HepG2 (cell line): Measurements from ENCODE around the gene TRIM9. TPM values are rescaled to one million over a fixed set of nuclear protein-coding genes. Genes with fewer than 3 reads are reported as not detected.

Source experiments
- AGO1 ChIP-seq: fragments of 200-400 bp; formaldehyde crosslinking; IDR thresholded peaks from 2 replicates; pipeline ENCODE4 v1.6.1; 2017; ENCODE audit warnings: mild to moderate bottlenecking, low read depth, low read length, moderate library complexity; ENCODE audit not compliant: poor library complexity, severe bottlenecking
- ARID4A ChIP-seq: sonication (generic); formaldehyde crosslinking; IDR thresholded peaks from 2 replicates; pipeline ENCODE4 v1.5.0; 2020; ENCODE audit warnings: mild to moderate bottlenecking, missing genetic modification reagents, borderline replicate concordance
- CHCHD3 ChIP-seq: sonication (generic); formaldehyde crosslinking; IDR thresholded peaks from 2 replicates; pipeline ENCODE4 v1.8.0; 2022; ENCODE audit warnings: mild to moderate bottlenecking, missing genetic modification reagents, moderate library complexity
- GZF1 ChIP-seq: sonication (generic); formaldehyde crosslinking; IDR thresholded peaks from 2 replicates; pipeline ENCODE4 v1.5.1; 2020; ENCODE audit warnings: mild to moderate bottlenecking, missing genetic modification reagents
- HBP1 ChIP-seq: IDR thresholded peaks from 2 replicates; pipeline ENCODE4 v1.6.1; 2016; ENCODE audit warnings: low read depth, control low read depth
- HCFC1 ChIP-seq: fragments of 150-350 bp; IDR thresholded peaks from 2 replicates; pipeline ENCODE4 v1.6.1; 2014; ENCODE audit warnings: low read depth, low read length
- HMG20B ChIP-seq: conservative IDR thresholded peaks from 2 replicates; pipeline ENCODE4 v1.6.1; 2016; ENCODE audit warnings: missing genetic modification reagents, missing compliant biosample characterization
- HOXA5 ChIP-seq: sonication (generic); formaldehyde crosslinking; IDR thresholded peaks from 2 replicates; pipeline ENCODE4 v1.4.0; 2020; ENCODE audit warnings: missing genetic modification reagents
- MIER3 ChIP-seq: IDR thresholded peaks from 2 replicates; pipeline ENCODE4 v1.6.1; 2016; ENCODE audit warnings: missing compliant biosample characterization, borderline replicate concordance
- MXI1 ChIP-seq: IDR thresholded peaks from 3 replicates; pipeline ENCODE4 v1.6.1; 2012; ENCODE audit warnings: low read depth, low read length, inconsistent platforms, borderline replicate concordance
- NAIF1 ChIP-seq: sonication (generic); formaldehyde crosslinking; IDR thresholded peaks from 2 replicates; pipeline ENCODE4 v1.5.0; 2020; ENCODE audit warnings: mild to moderate bottlenecking, missing genetic modification reagents, borderline replicate concordance
- PAX8 ChIP-seq: sonication (generic); formaldehyde crosslinking; IDR thresholded peaks from 2 replicates; pipeline ENCODE4 v1.8.0; 2022; ENCODE audit warnings: mild to moderate bottlenecking, missing genetic modification reagents, borderline replicate concordance
- PHB2 ChIP-seq: fragments of 450-650 bp; IDR thresholded peaks from 2 replicates; pipeline ENCODE4 v1.6.1; 2018; ENCODE audit not compliant: partially characterized antibody
- PHF8 ChIP-seq: sonication (generic); formaldehyde crosslinking; IDR thresholded peaks from 2 replicates; pipeline ENCODE4 v1.5.0; 2020; ENCODE audit warnings: missing genetic modification reagents
- POGK ChIP-seq: sonication (generic); formaldehyde crosslinking; conservative IDR thresholded peaks from 2 replicates; pipeline ENCODE4 v1.8.0; 2022; ENCODE audit warnings: mild to moderate bottlenecking, moderate library complexity, missing genetic modification reagents
- ZBTB38 ChIP-seq: sonication (generic); formaldehyde crosslinking; IDR thresholded peaks from 2 replicates; pipeline ENCODE4 v1.5.1; 2020; ENCODE audit warnings: mild to moderate bottlenecking, missing genetic modification reagents
- ZFP1 ChIP-seq: IDR thresholded peaks from 2 replicates; pipeline ENCODE4 v1.6.1; 2016
- ZNF510 ChIP-seq: sonication (generic); formaldehyde crosslinking; IDR thresholded peaks from 2 replicates; pipeline ENCODE4 v1.4.0; 2020; ENCODE audit warnings: low read depth, mild to moderate bottlenecking, missing genetic modification reagents
- ZNF580 ChIP-seq: IDR thresholded peaks from 2 replicates; pipeline ENCODE4 v1.6.1; 2016; ENCODE audit warnings: low read depth, borderline replicate concordance
- ZNF800 ChIP-seq: sonication (generic); formaldehyde crosslinking; IDR thresholded peaks from 2 replicates; pipeline ENCODE4 v1.4.0; 2020; ENCODE audit warnings: missing genetic modification reagents
- polyA plus RNA-seq, 8 experiments: library from polyadenylated mRNA; depleted of rRNA in 3 of 8; stranded (reverse) in 7 of 8; unstranded in 1 of 8; fragments of >200 nt; fragmentation: Illumina TruSeq in 4 of 8; extraction: Trizol in 4 of 8; gene quantifications; 2 replicates each; pipeline versions ENCODE4 v1.2.1 to v1.2.3, GENCODE V29; 2011 to 2016; ENCODE audit warnings: low read depth in 4 of 8, missing spikeins in 1 of 8, mixed read lengths in 1 of 8; ENCODE audit not compliant: insufficient read depth in 1 of 8
- total RNA-seq, 5 experiments: library from RNA; depleted of rRNA; stranded (reverse); fragments of >200 nt; fragmentation: Illumina TruSeq; extraction: Trizol; gene quantifications; 2 replicates each; pipeline ENCODE4 v1.2.3, GENCODE V29; 2016; ENCODE audit warnings: low read depth in 1 of 5

Gene TRIM9
- total and polyA plus RNA-seq, 2 of the 13 experiments (the other 11 are each of a cell fraction or from before 2014, with no cell fraction given) = 0.04 to 0.07 TPM

GRCh38 chr14:50943943-50944646, 150.8 kb downstream of the TRIM9 start, which contains the start of gene PYGL (continued):
- peak; percentile 75; the same call in 1 of the 3 replicates for TF ChIP-seq MXI1
- TF ChIP-seq PHF8 (CRISPR knock-in tag) = peak; percentile 72
- no peak; the same call in 1 of the 2 replicates for TF ChIP-seq ZFP1 (CRISPR knock-in tag)
- no peak for TF ChIP-seq ZNF510
- peak; percentile 6; the same call in 1 of the 2 replicates for TF ChIP-seq HBP1 (CRISPR knock-in tag)
- peak; percentile 47; the same call in 1 of the 2 replicates for TF ChIP-seq HMG20B (CRISPR knock-in tag)
- TF ChIP-seq POGK (CRISPR knock-in tag) = 0 out of 2 replicates have a peak, but pooled peaks have one; percentile 23
- no peak for TF ChIP-seq GZF1 (CRISPR knock-in tag)
- TF ChIP-seq MIER3 (CRISPR knock-in tag) = 0 out of 2 replicates have a peak, but pooled peaks have one; percentile 10
- 0 out of 2 replicates have a peak, but pooled peaks have one; percentile 17 for TF ChIP-seq ZNF580
- TF ChIP-seq HCFC1 = no peak
- TF ChIP-seq PAX8 (CRISPR knock-in tag) = peak; percentile 27; the same call in 1 of the 2 replicates
- no peak for TF ChIP-seq AGO1
- TF ChIP-seq PHB2 = no peak
- peak; percentile 65; the same call in 1 of the 2 replicates for TF ChIP-seq NAIF1
- TF ChIP-seq ARID4A (CRISPR knock-in tag) = peak; percentile 78; the same call in 1 of the 2 replicates
- peak; percentile 70 for TF ChIP-seq ZBTB38 (CRISPR knock-in tag)
- no peak for TF ChIP-seq HOXA5
- TF ChIP-seq ZNF800 (CRISPR knock-in tag) = peak; percentile 60; the same call in 1 of the 2 replicates
- peak; percentile 56; the same call in 1 of the 2 replicates for TF ChIP-seq CHCHD3 (CRISPR knock-in tag)
